ENCODE data around the gene ERI2.

The ERI2 gene

DNA sequence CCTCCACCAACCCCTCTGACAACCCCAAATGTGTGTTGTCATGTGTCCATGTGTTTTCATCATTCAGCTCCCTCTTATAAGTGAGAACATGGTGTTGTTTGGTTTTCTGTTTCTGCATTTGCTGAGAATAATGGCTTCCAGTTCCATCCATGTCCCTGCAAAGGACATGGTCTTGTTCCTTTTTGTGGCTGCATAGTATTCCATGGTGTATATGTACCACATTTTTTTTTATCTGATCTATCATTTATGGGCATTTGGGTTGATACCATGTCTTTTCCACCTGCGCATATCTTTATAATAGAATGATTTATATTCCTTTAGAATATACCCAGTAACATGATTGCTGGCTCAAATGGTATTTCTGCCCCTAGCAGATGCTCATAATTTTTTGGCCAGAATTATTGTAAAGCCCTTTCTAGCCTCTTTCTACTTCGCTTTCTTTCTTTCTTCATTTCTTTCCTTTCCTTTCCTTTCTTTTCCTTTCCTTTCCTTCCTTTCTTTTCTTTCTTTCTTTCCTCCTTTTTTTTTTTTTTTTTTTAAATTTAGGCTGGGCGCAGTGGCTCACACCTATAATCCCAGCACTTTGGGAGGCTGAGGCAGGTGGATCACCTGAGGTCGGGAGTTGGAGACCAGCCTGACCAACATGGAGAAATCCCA is 12.8 kb upstream of the ERI2 start:
- H3K4me3 ChIP-seq (ENCODE audit: low read depth, low read length), result no peak overlapping the region

DNA sequence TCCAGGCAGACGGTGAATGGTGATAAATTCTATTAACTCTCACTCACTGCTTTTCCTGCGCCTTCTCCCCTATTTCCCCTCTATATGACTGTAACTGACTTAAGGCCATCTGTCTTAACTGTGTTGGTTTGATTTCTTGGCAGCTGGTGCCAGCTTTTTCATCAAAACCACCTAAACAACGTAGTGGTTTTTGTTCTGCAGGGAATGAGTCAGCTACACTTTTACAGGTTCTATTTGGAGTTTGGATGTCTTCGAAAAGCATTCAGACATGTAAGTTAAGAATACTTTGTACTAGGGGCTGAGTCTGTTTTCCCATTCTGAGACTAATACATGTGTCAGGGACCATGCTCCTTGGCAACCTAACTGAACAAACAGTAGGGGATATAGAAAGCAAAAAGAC is 8.5 kb upstream of the ERI2 start:
- H3K4me3 ChIP-seq (ENCODE audit: low read depth, low read length), result no peak overlapping the region

DNA sequence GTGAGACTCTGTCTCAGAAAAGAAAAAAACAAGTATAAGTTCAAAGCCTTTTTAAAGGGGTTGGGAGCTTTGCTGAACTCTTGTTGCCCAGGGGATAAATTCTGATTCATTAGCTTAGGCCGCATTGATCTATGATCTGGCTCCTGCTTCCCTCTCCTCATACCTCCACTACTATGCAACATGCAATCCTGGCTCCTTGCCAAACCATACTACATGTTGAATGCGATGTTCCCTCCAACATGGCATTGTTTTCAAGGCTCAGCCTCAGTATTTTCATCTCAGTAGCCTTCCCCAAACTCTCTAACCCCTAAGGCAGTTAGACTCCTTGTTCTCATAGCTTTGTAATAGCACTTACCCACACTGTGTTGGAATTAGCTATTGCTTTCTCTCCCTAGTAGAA is 6.2 kb upstream of the ERI2 start:
- H3K4me3 ChIP-seq (ENCODE audit: low read depth, low read length), result no peak overlapping the region

DNA sequence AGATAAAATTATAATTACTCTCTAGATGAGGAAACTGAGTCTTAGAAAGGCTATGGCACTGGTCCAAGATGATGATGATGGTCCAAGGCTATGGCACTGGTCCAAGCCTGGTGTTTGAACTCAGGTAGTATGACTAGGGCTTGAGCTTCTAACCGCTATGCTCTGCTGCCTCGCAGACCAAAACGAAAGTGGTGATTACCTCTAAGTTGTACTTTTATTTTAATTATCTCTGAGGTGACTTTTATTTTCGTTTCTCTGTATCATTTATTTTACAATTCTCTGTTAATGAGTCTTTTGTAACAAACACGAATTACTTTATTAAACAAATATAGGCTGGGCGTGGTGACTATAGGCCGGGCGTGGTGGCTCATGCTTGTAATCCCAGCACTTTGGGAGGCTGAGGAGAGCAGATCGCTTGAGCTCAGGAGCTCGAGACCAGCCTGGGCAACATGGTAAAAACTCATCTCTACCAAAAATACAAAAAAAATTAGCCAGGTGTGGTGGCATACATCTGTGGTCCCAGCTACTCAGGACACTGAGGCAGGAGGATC is 5.7 kb upstream of the ERI2 start:
- no peak overlapping the region for H3K4me3 ChIP-seq (ENCODE audit: low read depth, low read length)

DNA sequence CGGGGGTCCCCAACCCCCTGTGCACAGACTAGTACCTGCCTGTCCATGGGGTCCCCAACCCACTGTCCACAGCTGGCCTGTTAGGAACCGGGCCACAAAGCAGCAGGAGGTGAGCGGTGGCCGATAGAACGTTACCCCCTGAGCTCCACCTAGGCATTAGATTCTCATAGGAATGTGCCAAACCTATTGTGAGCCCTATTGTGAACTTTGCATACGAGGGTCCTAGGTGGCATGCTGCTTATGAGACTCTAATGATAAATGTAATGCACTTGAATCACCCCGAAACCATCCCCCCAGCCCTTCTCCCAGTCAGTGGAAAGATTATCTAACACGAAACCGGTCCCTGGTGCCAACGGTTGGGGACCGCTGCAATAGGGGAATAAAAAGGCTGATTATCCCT is 1.6 kb upstream of the ERI2 start:
- no peak overlapping the region for H3K4me3 ChIP-seq (ENCODE audit: low read depth, low read length)

DNA sequence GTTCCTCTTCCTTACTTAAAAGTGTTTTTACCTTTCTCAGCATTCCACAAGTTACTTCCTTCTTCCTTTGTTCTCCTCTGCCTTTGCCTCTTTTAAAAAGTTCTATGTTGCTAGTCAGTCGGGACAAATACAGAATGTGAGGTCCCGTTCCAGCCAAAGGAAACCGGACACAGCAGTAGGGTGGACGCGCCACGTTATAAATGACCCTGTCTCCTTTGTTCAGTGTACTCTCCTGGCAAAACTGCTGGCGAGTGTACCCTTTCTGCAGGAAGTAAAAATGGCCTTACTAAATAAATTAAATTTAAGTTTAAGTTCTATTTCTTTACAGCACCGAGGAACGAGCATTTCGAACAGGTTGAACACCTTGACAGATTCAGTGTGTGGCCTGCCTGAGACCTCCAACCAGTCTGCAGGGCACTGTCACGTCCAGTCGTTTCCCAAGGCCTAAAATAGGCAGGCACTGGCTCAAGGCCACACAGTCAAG is 546 bp downstream of the ERI2 start:
- H3K4me3 ChIP-seq (ENCODE audit: low read depth, low read length), result peak overlapping the region; percentile 82

DNA sequence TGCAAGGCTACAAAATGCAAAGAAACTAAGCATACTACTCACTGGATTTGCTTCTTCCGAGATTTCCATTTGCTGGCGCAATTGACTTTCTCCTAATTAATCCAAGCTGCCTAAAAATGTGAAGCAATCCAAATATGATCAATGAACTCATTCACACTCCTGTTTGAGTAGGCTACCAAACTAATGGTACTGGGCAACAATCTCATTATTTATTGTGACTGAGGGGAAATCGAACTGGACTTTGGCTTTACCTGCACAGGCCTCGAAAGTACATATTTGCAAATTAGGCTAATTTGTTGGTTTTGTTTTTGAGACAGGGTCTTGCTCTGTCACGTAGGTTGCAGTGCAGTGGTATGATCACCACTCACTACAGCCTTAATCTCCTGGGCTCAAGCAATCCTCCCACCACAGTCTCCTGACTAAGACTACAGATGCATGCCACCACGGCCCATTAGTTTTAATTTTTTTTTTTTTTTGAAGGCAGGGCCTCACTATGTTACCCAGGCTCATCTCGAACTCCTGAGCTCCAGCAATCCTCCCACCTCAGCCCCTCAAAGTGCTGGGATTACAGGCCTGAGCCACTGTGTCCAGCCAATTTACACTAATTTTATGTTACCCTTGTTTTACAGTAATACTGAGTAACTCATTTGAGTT is 2.6 kb downstream of the ERI2 start:
- H3K4me3 ChIP-seq (ENCODE audit: low read depth, low read length), result no peak overlapping the region

DNA sequence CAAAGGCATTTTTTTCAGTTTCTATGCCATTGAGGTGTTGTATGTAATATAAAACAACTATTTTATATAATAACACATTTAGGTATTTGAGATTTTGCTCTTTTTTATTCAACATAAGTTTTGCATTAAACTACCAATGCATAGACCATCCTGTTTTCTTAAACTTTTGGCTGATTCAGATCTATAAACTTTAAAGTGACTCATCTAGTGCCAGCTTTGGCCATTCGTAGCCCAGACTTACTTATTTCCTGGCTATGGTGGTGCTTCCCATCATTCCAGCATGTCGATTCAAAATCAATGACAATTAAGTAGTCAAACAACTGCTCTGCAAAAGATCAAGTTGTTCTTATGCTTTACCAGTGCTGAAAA is 3.1 kb downstream of the ERI2 start:
- no peak overlapping the region for H3K4me3 ChIP-seq (ENCODE audit: low read depth, low read length)

DNA sequence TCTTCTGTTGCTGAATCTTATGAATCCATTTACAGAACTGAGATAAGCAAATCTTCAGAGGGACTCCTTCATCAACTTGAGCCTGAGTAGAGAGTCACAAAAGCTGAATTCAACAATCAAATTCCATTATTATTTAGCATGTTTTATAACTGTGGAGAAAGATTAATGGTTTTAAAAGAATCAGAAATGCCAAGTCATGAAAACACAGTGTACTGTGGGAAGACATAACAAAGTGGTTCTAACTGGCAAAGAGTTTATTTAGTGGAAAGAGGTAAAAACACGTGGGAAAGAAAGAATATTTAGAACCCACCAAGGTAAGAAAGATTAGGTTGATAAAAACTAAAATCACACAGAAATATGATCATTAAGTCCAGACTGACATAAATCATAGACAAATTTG is 5.0 kb downstream of the ERI2 start:
- H3K4me3 ChIP-seq (ENCODE audit: low read depth, low read length), result no peak overlapping the region

DNA sequence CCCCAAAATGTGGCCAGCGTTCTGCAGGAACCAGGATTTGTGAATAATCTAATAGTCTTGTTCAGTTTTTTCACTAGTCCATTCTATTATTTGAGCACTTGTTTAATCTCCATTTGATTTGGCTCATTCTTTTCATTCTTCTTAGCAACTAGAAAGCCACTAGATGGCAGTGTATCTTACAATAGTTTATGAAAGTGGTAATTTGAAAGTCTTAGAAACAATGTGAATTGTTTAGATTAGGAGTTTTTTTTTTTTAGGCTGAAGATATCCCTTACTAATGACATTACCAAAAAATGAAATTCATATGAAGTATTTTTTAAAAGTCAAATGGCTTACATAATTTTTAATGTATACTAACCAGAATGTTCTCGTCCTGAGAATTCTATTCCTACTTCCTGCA is 6.7 kb downstream of the ERI2 start:
- no peak overlapping the region for H3K4me3 ChIP-seq (ENCODE audit: low read depth, low read length)

DNA sequence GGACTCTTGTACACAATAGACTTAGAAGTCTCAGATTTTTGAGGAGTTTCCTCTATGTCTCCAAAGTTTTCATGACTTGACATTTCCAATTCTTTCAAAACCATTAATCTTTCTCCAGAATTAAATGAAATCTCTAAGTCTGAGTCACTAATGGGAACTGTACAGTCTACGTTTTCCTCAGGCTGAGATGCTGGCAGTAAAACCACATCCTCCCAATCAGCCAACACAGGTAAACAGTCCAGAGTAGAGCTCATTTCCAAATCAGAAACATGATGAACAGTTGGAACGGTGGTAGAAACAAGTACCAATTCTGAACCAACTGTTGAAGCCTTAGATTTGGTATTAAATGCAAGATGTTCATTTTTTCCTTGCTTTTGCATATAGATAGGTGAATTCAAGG is 7.9 kb downstream of the ERI2 start:
- no peak overlapping the region for H3K4me3 ChIP-seq (ENCODE audit: low read depth, low read length)

DNA sequence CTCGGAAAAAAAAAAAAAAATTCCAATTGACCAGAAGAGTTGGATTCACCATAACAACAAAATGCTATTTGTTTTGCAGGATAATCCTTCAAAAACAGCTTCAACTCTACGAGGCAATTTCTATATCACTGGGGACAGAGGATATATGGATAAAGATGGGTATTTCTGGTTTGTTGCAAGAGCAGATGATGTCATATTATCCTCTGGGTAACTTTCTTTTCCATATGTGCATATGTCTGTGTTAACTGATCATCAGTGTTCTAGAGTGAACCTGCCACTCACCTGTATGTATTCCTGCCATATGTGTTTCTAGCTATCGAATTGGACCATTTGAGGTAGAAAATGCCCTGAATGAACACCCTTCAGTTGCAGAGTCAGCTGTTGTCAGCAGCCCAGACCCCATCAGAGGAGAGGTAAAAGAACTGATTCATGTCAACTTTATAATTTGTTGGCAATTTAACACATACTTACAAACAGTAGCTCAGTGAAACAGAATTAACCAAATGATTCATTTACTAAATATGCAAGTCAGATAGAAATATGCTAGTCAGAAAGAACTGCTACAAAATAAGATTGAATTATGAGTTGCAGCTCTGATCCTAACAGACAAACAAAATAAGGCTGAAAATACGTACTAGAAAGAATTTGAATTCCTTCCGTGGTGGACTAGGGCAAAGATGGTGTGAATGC is 14.2 kb downstream of the ERI2 start:
- no peak overlapping the region for H3K4me3 ChIP-seq (ENCODE audit: low read depth, low read length)

DNA sequence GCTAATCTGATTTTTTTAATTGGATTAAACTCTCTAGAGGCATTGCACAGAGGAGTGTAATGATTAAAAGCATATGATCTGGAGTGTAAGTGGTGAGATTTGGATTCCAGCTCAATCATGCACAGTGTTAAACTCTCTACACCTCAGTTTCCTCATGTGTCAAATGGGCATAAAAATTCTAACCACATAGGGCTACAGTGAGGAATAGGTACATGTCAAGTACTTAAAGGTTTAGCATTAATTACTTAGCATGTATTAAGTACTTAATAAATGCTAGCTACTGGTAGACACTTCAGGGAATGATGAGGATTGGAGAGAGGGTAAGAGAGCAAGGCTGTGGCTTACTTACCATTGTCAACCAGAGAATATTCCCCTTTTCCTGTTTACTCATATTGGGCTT is 17.1 kb downstream of the ERI2 start:
- H3K4me3 ChIP-seq (ENCODE audit: low read depth, low read length), result no peak overlapping the region

DNA sequence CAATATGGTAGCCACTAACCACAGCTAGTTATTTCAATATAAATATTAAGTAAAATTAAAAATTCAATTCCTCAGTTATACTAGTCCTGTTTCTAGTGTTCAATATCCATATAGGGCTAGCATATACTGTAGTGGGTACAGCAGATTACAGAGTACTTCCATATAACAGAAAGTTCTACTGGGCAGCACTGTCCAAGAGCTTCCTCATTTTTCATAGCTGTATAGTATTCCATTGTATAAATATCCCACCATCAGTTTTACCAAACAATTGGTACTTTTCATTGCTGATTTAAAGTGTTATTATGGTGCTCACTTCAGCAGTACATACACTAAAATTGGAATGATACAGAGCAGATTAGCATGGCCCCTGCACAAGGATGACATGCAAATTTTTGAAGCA is 22.1 kb downstream of the ERI2 start:
- H3K4me3 ChIP-seq (ENCODE audit: low read depth, low read length), result no peak overlapping the region

DNA sequence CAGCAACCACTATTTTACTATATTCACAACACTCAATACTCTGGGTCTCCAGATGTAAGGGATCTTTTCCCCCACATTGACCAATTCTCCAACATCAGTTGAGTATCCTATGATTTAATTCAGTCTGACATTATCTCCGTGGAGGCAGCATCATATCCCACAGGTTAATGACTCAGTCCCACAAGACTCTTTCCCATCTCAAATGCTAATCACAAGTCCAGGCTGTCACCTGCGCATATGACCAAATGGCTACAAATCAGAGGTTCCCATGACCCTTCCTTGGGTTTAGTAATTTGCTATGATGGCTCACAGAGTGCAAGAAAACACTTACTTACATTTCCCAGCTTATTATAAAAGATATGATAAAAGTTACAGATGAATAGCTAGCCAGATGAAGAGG is 23.8 kb downstream of the ERI2 start:
- H3K4me3 ChIP-seq (ENCODE audit: low read depth, low read length), result no peak overlapping the region

DNA sequence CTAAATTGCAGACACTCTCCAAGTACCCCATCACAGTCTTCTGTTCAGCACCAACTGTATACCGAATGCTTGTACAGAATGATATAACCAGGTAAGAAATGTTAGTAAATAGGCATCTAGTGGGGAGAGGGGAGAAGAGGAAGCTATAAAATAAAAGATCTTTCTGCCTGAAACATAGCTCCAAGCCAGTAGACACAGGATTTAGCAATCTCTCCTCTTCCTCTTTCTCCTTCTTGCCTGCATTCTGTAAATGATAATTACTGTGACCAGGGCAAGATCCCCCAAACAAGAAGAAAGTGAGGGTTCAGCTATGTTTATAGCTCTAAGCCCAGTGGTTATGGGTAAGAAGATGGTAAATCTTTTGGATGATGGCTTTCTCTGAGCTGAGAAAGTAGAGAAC is 24.6 kb downstream of the ERI2 start:
- no peak overlapping the region for H3K4me3 ChIP-seq (ENCODE audit: low read depth, low read length)

DNA sequence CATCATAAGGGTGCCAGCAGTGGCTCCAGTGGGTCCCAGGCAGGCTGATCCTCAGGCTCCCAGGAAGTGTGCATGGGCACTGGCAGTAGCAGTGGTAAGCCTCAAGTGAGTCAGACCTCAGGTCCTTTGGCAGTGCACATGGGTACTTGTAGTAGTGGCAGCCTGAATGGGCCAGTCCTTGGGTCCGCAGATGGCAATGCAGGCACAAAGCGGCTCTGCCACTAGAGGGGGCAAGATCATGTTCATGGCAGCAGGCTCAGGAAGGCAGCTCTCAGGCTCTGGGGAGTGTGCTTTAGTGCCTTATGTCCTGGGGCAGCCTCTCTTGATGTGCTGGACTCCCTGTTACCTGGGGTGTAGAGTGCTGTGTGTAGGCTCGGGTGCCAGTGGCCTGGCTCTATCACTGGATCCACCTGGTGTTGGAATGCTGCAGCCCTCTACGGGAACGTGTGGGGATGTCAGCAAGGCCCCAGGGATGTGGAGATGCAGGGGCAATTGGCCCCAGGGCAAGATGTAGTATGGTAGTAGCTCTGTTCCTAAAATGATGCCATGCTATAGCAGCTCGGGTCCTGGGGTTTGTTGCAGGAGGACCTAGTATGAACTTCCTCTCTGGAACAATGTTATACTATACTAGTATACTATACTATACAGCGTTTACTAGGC is 31.4 kb downstream of the ERI2 start:
- no peak overlapping the region for H3K4me3 ChIP-seq (ENCODE audit: low read depth, low read length)

DNA sequence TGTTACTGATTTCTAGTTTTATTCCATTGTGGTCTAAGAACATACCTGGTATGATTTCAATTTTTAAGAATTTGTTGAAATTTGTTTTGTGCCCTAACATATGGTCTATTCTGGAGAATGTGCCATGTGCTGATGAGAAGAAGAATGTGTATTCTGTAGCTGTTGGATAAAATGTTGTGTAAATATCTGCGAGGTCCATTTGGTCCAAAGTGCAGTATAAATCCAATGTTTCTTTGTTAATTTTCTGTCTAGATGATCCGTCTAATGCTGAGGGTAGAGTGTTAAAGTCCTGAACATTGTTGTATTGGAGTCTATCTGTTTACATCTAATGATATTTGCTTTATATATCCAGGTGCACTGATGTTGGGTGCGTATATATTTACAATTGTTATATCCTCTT is 32.6 kb downstream of the ERI2 start:
- H3K4me3 ChIP-seq (ENCODE audit: low read depth, low read length), result no peak overlapping the region

DNA sequence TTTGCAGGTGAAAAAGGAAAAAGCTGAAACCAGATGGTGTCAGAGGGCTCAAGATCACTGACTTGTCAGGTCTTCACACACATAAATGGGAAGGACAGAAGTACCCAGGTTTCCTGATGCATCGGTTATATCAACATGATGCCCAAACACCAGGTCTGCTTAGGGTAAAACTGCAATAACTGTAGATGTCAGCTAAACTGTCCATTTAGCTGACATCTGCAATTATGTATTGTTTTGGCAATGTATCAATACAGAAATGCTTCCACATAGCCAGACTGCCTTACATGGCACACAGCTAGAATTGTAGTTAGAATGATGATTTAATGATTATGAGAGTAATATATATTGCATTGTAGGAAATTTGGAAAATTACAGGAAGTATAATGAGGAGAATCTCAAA is 37.5 kb downstream of the ERI2 start:
- no peak overlapping the region for H3K4me3 ChIP-seq (ENCODE audit: low read depth, low read length)

DNA sequence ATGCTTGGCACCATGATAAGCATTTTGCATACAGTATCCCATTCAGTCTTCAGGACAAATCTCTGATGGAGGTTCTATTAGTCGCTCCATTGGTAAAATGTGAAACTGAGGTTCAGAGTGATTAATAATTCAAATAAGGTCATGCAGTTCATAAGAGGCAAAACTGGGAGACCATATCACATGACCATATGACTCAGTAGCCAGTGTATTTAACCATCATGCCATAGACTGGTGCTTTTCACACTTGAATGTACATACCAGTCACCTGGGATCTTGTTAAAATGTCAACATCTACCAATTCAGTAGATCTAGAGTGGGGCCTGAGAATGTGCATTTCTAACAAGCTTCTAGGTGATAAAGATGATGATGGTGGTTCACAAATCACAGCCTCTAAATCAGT is 38.2 kb downstream of the ERI2 start:
- H3K4me3 ChIP-seq (ENCODE audit: low read depth, low read length), result no peak overlapping the region

DNA sequence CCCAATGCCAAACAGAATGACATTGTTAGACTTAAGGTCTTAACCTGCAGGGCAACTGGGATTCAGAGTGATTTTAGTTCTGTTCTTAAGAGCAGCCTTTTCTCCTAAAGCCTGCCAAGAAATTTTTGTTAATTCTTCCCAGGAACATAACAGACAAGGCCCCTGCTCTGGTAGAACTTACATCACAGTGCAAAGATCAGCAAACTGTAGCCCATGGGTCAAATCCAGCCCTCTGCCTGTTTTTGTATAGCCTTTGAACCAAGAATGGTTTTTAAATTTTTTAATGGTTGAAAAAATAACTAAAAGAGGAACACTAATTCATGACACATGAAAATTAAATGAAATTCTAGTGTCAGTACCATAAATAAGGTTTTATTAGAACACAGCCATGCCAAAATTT is 38.7 kb downstream of the ERI2 start:
- no peak overlapping the region for H3K4me3 ChIP-seq (ENCODE audit: low read depth, low read length)

DNA sequence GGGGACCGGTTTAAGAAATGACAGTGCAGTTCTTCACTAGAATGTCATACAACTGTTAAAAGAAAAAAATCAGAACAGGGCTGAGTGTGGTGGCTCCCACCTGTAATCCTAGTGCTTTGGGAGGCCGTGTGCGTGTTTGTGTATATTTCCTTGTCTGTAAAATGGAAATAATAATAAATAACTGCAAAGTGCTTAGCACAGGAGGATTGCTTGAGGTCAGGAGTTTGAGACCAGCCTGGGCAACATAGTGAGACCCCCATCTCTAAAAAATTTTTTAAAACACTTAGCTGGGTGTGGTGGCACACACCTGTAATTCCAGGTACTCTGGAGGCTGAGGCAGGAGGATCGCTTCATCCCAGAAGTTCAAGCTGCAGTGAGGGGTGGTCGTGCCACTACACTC is 40.0 kb downstream of the ERI2 start:
- no peak overlapping the region for H3K4me3 ChIP-seq (ENCODE audit: low read depth, low read length)
